Mesodermal cell (in vitro differentiated cells): ENCODE results near the gene FAAP100.

Experiments
- H3K27ac ChIP-seq: 2 replicates; pipeline ENCODE4 v1.7.0; 2013; ENCODE audit warnings: mild to moderate bottlenecking, low read depth, low read length, moderate library complexity; ENCODE audit not compliant: severe bottlenecking
- H3K36me3 ChIP-seq: 2 replicates; pipeline ENCODE4 v1.7.1; 2013; ENCODE audit warnings: mild to moderate bottlenecking, low read length, moderate library complexity; ENCODE audit not compliant: control insufficient read depth, insufficient read depth
- H3K4me1 ChIP-seq: one replicate; pipeline ENCODE4 v1.7.1; 2013; ENCODE audit warnings: mild to moderate bottlenecking, low read length; ENCODE audit not compliant: insufficient read depth, control insufficient read depth, poor library complexity, severe bottlenecking
- H3K4me3 ChIP-seq: 2 replicates; pipeline ENCODE4 v1.7.0; 2013; ENCODE audit warnings: low read length, control low read depth, mild to moderate bottlenecking; ENCODE audit not compliant: insufficient read depth, poor library complexity, severe bottlenecking; ENCODE audit errors: extremely low read depth
- H3K9me3 ChIP-seq: 2 replicates; pipeline ENCODE4 v1.7.1; 2013; ENCODE audit warnings: mild to moderate bottlenecking, low read length, moderate library complexity; ENCODE audit not compliant: control insufficient read depth
- WGBS, 2 experiments: methylation state at CpG; one replicate each; pipeline ENCODE4 v1.1.5; 2013; ENCODE audit warnings: missing lambda C conversion rate in 2 of 2; ENCODE audit not compliant: insufficient coverage in 2 of 2; 5-methylcytosine and 5-hydroxymethylcytosine counted together

FAAP100 gene

DNA sequence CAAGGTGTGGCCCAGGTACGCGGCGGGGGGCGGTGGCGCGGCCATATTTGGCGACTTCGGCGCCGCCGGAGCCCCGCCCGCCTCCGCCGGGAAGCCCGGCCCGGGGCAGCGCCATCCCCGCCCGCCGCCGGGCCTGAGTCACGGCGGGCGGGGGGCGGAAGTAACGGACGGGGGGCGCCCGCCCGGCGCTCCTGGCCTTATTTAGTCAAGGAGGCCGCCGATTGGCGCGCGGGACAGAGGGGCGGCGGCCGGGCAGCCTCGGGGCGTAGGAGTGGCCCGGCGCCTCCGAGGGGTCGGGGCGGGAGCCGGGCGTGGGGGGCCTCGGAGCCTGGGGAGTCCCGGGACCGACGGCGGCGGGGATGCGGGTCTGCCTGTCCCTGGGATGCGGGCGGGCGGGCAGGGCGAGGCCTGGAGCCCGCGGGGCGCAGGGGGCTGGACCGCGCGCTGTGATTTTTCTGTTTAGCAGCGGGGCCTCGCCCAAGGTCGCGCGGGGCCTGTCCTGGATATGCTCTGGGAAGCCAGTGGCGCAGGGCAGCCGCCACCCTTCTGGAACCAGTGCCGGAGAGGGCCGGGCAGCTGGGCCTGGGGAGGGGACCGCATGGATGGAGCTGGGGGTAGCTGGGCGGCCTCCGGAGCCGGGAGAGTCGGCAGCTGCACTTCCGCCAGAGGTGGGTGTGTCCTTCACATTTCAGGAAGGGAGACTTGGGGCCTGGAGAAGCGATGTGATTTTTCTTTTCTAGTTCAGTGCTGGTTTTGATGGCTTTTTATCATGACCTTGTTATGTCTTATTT, 37.2 kb downstream of the FAAP100 start:
- Histone ChIP-seq H3K4me1 (peaks cover 38% of the 10 kb centered on the region), H3K27ac (peak overlapping the region; percentile 92), H3K9me3 (no peaks in the 10 kb centered on the region), H3K36me3 (peaks cover 24% of the 10 kb centered on the region), H3K4me3 (peak overlapping the region; percentile 61)
- 0 to 1% methylated on average over 57 to 73 of the region's 82 CpGs for WGBS, 2 experiments

DNA sequence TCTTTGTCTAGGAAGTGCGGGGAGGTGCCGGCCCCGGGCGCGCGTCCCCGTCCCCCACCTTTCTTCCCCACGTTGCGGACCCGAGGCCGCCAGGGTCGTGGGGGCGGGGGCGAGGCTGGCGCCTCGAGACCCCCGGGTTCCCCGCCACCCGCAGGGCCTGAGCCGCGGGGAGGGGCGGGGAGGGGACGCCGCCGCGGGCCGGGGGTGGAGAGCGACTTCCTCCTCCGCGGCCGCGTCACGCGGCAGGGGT, 37.7 kb downstream of the FAAP100 start:
- Histone ChIP-seq H3K36me3 (peaks cover 30% of the 10 kb centered on the region), H3K27ac (peak overlapping the region; percentile 92), H3K4me1 (peaks cover 36% of the 10 kb centered on the region), H3K4me3 (peak overlapping the region; percentile 61), H3K9me3 (no peaks in the 10 kb centered on the region)
- 0% methylated on average over 3 to 29 of the region's 34 CpGs for WGBS, 2 experiments

DNA sequence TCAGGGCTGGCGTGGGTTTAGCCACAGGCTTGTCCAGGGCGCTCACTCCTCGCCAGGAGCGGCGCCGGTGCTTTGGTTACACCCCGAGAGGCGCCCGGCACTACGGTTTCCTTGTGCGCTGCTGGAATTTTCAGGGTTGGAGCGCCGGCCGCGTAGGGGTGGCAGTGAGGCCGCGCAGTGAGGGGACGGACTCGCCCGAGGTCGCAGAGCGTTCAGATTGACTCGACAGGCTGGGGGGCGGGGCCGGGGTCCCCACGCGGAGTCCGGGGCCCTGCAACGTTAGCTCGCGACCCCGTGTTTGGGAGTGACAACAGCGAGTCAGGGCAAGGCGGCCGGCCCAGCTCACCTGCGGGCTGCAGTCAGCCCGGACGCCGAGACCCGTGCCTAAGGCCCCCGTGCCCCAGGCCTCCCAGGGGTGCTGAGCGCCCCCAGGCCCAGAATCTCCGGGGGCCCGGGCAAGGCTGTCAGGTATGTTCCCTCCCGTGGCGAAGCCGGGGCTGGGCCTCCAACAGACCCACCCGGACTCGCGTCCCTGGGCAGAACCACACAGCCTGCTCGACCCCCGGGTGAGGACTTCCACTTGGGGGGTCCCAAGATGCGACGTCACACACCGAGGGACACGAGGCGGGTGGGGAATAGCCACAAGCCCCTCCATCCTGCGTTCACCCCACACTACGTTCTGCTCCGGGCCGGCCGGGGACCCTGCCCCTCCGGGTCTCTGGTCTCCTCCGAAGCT, 38.2 kb downstream of the FAAP100 start:
- Histone ChIP-seq H3K4me1 (peaks cover 33% of the 10 kb centered on the region), H3K27ac (peak overlapping the region; percentile 92), H3K4me3 (peak overlapping the region; percentile 61), H3K36me3 (peaks cover 35% of the 10 kb centered on the region), H3K9me3 (no peaks in the 10 kb centered on the region)
- 1% methylated on average over 61 to 63 of the region's 64 CpGs for WGBS, 2 experiments

DNA sequence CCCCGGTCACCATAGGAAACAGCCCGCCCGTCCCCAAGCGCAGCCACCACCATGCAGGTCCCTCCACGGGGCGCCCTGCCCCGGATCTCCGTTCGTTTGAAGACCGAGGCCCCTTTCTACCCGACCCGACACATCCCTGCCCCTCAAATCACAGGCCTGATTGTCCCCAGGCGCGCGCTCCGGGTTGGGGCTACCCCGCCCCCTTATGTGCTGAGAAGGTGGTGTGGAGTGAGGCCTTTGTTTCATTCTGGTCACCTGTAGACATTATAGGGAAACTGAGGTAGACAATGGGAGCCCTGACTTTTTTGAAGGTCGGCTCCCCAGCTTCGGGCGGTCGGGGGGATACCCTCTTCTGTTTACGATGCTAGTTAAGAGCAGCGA, 38.8 kb downstream of the FAAP100 start:
- 0% methylated on average over 10 to 13 of the region's 23 CpGs for WGBS, 2 experiments
- Histone ChIP-seq H3K36me3 (peaks cover 39% of the 10 kb centered on the region), H3K27ac (peak overlapping the region; percentile 92), H3K9me3 (no peaks in the 10 kb centered on the region), H3K4me3 (peak overlapping the region; percentile 61), H3K4me1 (peaks cover 32% of the 10 kb centered on the region)

DNA sequence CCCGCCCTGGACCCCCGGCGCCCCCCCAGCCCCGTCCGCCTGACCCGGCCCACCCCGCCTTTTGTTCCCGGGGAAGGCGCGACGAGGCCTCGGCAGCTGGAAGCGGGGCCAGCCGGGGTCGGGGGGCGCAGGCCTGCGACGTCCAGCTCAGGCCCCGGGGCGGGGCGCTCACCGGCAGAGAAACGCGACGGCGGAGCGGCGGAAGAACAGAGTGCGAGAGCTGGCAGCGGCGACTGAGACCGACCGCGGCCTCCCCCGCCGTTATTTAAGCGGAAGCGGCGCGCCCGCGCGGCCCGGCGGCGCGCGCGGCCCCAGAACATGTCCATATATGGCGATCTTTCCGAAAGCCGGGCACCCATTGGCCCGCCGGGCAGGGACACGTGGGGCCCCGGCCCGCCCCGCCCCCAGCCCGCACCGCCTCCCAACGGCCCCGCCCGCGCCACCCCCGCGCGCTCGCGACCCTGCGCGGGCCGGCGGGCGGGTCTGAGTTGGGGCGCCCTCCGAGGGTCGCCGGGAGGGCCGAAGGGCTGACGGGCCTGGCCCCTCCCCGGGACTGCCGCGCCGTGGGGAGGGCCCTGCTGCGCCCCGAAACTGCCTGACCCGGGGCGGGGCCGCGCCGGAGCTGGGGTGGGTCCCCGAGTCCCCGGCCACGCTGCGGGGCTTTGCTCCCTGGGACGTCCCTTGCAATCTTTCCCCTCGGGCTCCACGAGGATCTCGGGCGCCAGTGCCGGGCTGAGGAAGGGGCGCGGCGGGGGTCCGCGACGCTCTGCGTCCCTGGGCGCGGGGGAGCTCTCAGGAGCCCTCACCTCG, 39.4 kb downstream of the FAAP100 start, which contains the start of gene ACTG1:
ACTG1 (minus strand) TSS at position 238 of the 810 bp plus-strand sequence. CDS start 445 bp downstream, outside the sequence.
- Histone ChIP-seq H3K27ac (peak within 1 kb of the TSS; percentile 92), H3K4me3 (peak within 1 kb of the TSS; percentile 84), H3K9me3 (no peaks in the 10 kb centered on the region), H3K4me1 (peaks cover 26% of the 10 kb centered on the region), H3K36me3 (peaks cover 39% of the 10 kb centered on the region)
- WGBS, 2 experiments = 0% methylated on average over 72 to 76 of the region's 111 CpGs

DNA sequence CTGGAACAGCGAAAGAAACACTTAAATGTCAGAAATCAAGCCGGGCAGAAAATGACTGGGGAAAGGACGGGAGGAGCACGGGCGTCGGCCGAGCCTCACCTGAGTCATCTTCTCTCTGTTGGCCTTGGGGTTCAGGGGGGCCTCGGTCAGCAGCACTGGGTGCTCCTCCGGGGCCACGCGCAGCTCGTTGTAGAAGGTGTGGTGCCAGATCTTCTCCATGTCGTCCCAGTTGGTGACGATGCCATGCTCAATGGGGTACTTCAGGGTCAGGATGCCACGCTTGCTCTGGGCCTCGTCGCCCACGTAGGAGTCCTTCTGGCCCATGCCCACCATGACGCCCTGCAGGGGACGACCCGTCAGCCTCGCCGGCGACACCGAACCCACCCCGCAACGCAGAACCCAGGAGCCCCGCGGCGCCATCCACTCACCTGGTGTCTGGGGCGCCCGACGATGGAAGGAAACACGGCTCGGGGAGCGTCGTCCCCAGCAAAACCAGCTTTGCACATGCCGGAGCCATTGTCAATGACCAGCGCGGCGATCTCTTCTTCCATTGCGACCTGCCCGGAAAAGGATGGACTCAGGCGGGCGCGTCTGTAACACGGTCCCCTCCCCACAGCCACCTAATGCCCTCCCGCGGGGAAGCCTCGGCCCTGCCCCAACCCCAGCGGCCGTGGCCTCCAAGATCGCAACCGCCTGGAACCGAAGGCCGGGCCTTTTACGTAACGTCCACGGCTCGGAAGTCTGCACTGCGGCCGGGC, 40.2 kb downstream of the FAAP100 start:
- 0 to 1% methylated on average over 48 to 62 of the region's 62 CpGs for WGBS, 2 experiments
- Histone ChIP-seq H3K27ac (peak overlapping the region; percentile 69), H3K4me3 (peak overlapping the region; percentile 84), H3K36me3 (peaks cover 39% of the 10 kb centered on the region), H3K4me1 (peaks cover 19% of the 10 kb centered on the region), H3K9me3 (no peaks in the 10 kb centered on the region)

DNA sequence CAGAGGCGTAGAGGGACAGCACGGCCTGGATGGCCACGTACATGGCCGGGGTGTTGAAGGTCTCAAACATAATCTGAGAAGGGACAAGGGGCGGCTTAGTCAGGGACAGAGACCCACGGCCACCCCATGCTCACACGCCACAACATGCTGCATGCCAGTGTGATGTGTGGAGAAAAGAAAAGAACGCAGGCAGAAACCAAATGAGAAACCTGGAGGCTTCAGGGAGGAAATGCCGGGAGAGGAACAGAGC, 40.7 kb downstream of the FAAP100 start:
- peak overlapping the region; percentile 23 for H3K27ac ChIP-seq
- H3K4me3 ChIP-seq = peak overlapping the region; percentile 84
- no peaks in the 10 kb centered on the region for H3K9me3 ChIP-seq
- peaks cover 39% of the 10 kb centered on the region for H3K36me3 ChIP-seq
- peaks cover 14% of the 10 kb centered on the region for H3K4me1 ChIP-seq
- WGBS, 2 experiments = 3% methylated on average over 5 to 7 of the region's 9 CpGs

DNA sequence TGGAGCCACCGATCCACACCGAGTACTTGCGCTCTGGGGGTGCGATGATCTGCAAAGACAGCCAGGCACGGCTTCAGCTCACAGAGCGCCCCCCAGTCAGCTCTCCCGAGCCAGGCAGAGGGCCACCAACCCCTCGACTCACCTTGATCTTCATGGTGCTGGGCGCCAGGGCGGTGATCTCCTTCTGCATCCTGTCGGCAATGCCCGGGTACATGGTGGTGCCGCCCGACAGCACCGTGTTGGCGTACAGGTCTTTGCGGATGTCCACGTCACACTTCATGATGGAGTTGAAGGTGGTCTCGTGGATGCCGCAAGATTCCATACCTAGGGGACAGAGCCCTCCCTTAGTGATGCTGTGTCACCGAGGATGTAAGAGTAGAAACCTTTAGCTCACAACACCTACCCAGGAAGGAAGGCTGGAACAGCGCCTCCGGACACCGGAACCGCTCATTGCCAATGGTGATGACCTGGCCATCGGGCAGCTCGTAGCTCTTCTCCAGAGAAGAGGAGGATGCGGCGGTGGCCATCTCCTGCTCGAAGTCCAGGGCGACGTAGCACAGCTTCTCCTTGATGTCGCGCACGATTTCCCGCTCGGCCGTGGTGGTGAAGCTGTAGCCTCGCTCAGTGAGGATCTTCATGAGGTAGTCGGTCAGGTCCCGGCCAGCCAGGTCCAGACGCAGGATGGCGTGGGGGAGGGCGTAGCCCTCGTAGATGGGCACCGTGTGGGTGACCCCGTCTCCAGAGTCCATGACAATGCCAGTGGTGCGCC, 41.2 kb downstream of the FAAP100 start:
- H3K27ac ChIP-seq = peak overlapping the region; percentile 23
- WGBS, 2 experiments = 4 to 5% methylated on average over 31 to 45 of the region's 48 CpGs

DNA sequence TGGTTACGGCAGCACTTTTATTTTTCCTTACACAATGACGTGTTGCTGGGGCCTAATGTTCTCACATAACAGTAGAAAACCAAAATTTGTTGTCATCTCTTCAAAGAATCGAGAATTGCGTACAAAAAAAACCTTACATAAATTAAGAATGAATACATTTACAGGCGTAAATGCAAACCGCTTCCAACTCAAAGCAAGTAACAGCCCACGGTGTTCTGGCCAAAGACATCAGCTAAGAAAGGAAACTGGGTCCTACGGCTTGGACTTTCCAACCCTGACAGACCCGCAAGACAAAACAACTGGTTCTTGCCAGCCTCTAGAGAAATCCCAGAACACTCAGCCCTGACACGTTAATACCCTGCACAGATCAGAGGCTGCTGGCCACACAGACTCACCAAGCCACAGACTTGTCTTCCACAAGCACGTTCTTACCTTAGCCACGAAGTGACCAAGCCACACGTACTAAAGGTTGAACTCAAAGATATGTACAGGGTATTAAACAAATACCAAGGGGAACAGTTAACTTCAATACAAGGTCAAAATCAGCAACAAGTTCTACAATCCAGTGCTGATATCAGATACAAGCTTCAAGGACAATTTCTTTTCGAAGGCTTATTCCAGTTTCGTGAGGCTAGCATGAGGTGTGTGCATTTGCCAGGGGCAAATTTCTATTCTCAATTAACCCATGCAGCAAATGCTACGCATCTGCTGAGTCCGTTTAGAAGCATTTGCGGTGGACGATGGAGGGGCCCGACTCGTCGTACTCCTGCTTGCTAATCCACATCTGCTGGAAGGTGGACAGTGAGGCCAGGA, 42.0 kb downstream of the FAAP100 start:
- peak overlapping the region; percentile 16 for H3K27ac ChIP-seq
- H3K9me3 ChIP-seq = no peaks in the 10 kb centered on the region
- H3K36me3 ChIP-seq = peaks cover 39% of the 10 kb centered on the region
- H3K4me1 ChIP-seq = peaks cover 6% of the 10 kb centered on the region
- peak overlapping the region; percentile 84 for H3K4me3 ChIP-seq
- WGBS, 2 experiments = 18 to 22% methylated on average over 17 to 18 of the region's 22 CpGs

More for the DNA sequence above, 41.2 kb downstream of the FAAP100 start:
- Histone ChIP-seq H3K9me3 (no peaks in the 10 kb centered on the region), H3K4me3 (peak overlapping the region; percentile 84), H3K36me3 (peaks cover 39% of the 10 kb centered on the region), H3K4me1 (peaks cover 9% of the 10 kb centered on the region)
